Measurements from ENCODE around the gene MAGIX.

- TF ChIP-seq POLR2A (IDR thresholded peaks at IDR 0.05) (no peak), CTCF (IDR thresholded peaks at IDR 0.05) (no peak)
These were observed at the start of gene MAGIX for GRCh38 chrX:49162620-49163019.
